IMR-90 (cell line): ENCODE measurements around the gene COL28A1. TPM values are rescaled to one million over a fixed set of nuclear protein-coding genes. Genes with fewer than 3 reads are reported as not detected.

ENCODE experiments used
- ATAC-seq: fragments of 200-7000 bp; cut with Tn5 transposase; 2 replicates; pipeline ENCODE4 v1.9.1; 2020; ENCODE audit warnings: low read depth, mild to moderate bottlenecking, moderate library complexity
- BruUV-seq: library from RNA; stranded (reverse); fragments of 400-500 nt; replicated peaks from 2 replicates; lab custom pipeline; 2021; lab: Mats Ljungman, UMichigan
- CTCF ChIA-PET: fragments of 300-600 bp; formaldehyde crosslinking; extraction: SDS; loops from one replicate; lab custom pipeline; 2021; ENCODE audit warnings: antibody characterized with exemption; lab: Yijun Ruan, JAX
- POLR2A ChIA-PET: fragments of 300-600 bp; sonication (Branson Sonifier 250); formaldehyde crosslinking; loops from one replicate; lab custom pipeline; 2022; ENCODE audit warnings: antibody characterized with exemption; ENCODE audit not compliant: unreplicated experiment; lab: Charles Lee
- DNase-seq: peaks from one replicate; pipeline ENCODE4 v3.0.0; 2013
- H2AFZ ChIP-seq: replicated peaks from 2 replicates; pipeline ENCODE3; 2013; ENCODE audit warnings: low read length, mild to moderate bottlenecking; ENCODE audit not compliant: poor library complexity
- H2AK5ac ChIP-seq: 2 replicates; pipeline ENCODE4 v1.6.1; 2013; ENCODE audit warnings: low read depth, low read length, inconsistent platforms
- H2AK9ac ChIP-seq: replicated peaks from 2 replicates; pipeline ENCODE3; 2013; ENCODE audit warnings: mild to moderate bottlenecking, low read depth, low read length, moderate library complexity; ENCODE audit not compliant: poor library complexity
- H2BK120ac ChIP-seq: 2 replicates; pipeline ENCODE4 v1.6.1; 2013; ENCODE audit warnings: low read depth, low read length, inconsistent platforms
- H2BK15ac ChIP-seq: 3 replicates; pipeline ENCODE4 v1.6.1; 2013; ENCODE audit warnings: low read depth, low read length, inconsistent platforms
- H2BK20ac ChIP-seq: 2 replicates; pipeline ENCODE4 v1.6.1; 2013; ENCODE audit warnings: low read depth, mild to moderate bottlenecking, inconsistent platforms, low read length, moderate library complexity
- H2BK5ac ChIP-seq: 2 replicates; pipeline ENCODE4 v1.6.1; 2013; ENCODE audit warnings: mild to moderate bottlenecking, low read depth, low read length, inconsistent platforms; ENCODE audit not compliant: poor library complexity, severe bottlenecking
- H3K14ac ChIP-seq: replicated peaks from 2 replicates; pipeline ENCODE4 v1.6.1; 2013; ENCODE audit warnings: low read depth, low read length, inconsistent platforms
- H3K18ac ChIP-seq: 2 replicates; pipeline ENCODE4 v1.6.1; 2013; ENCODE audit warnings: low read depth, low read length, control low read depth
- H3K23ac ChIP-seq: 2 replicates; pipeline ENCODE4 v1.6.1; 2013; ENCODE audit warnings: low read depth, low read length, inconsistent platforms
- H3K27ac ChIP-seq: 2 replicates; pipeline ENCODE4 v1.5.1; 2013; ENCODE audit warnings: mild to moderate bottlenecking, control low read depth, low read length; ENCODE audit not compliant: insufficient read depth
- H3K27me3 ChIP-seq: 2 replicates; pipeline ENCODE4 v1.6.1; 2013; ENCODE audit warnings: low read length; ENCODE audit not compliant: control insufficient read depth, insufficient read depth
- H3K36me3 ChIP-seq: 2 replicates; pipeline ENCODE4 v1.6.1; 2013; ENCODE audit warnings: low read length, mixed read lengths; ENCODE audit not compliant: control insufficient read depth, insufficient read depth
- H3K4ac ChIP-seq: 2 replicates; pipeline ENCODE4 v1.6.1; 2013; ENCODE audit warnings: low read depth, low read length, inconsistent platforms
- H3K4me1 ChIP-seq: 2 replicates; pipeline ENCODE4 v1.6.1; 2013; ENCODE audit warnings: low read length, mixed read lengths; ENCODE audit not compliant: control insufficient read depth, insufficient read depth
- H3K4me2 ChIP-seq: 2 replicates; pipeline ENCODE4 v1.6.1; 2013; ENCODE audit warnings: low read depth, mild to moderate bottlenecking, control low read depth, low read length, moderate library complexity
- H3K4me3 ChIP-seq: 2 replicates; pipeline ENCODE4 v1.5.1; 2013; ENCODE audit warnings: low read depth, mild to moderate bottlenecking, control low read depth, low read length, moderate library complexity; ENCODE audit not compliant: insufficient read depth
- H3K56ac ChIP-seq: 2 replicates; pipeline ENCODE4 v1.6.1; 2013; ENCODE audit warnings: low read length, inconsistent platforms; ENCODE audit not compliant: insufficient read depth; ENCODE audit errors: extremely low read depth
- H3K79me1 ChIP-seq, 2 experiments: 2 replicates each; pipeline ENCODE4 v1.6.1; 2013; ENCODE audit warnings: low read length in 2 of 2, inconsistent platforms in 1 of 2, low read depth in 1 of 2
- H3K9ac ChIP-seq: 2 replicates; pipeline ENCODE4 v1.6.1; 2013; ENCODE audit warnings: low read depth, low read length, control low read depth
- H3K9me1 ChIP-seq: 2 replicates; pipeline ENCODE4 v1.6.1; 2013; ENCODE audit warnings: low read length, inconsistent platforms; ENCODE audit not compliant: insufficient read depth
- H3K9me3 ChIP-seq: 2 replicates; pipeline ENCODE4 v1.6.1; 2013; ENCODE audit warnings: low read length; ENCODE audit not compliant: control insufficient read depth, insufficient read depth
- H4K20me1 ChIP-seq: 2 replicates; pipeline ENCODE4 v1.6.1; 2013; ENCODE audit warnings: low read length, inconsistent platforms; ENCODE audit not compliant: insufficient read depth
- H4K5ac ChIP-seq: 2 replicates; pipeline ENCODE4 v1.6.1; 2013; ENCODE audit warnings: mild to moderate bottlenecking, low read depth, low read length, control low read depth
- H4K8ac ChIP-seq, 2 experiments: 2 replicates each; pipeline ENCODE4 v1.6.1; 2013; ENCODE audit warnings: low read depth in 2 of 2, low read length in 2 of 2, control low read depth in 1 of 2, inconsistent platforms in 1 of 2
- H4K91ac ChIP-seq: 2 replicates; pipeline ENCODE4 v1.6.1; 2013; ENCODE audit warnings: low read depth, low read length, inconsistent platforms; ENCODE audit not compliant: insufficient read depth
- BHLHE40 ChIP-seq: fragments of 150-350 bp; IDR thresholded peaks from 2 replicates; pipeline ENCODE4 v1.6.1; 2016; ENCODE audit warnings: mild to moderate bottlenecking, low read depth, low read length
- CEBPB ChIP-seq: IDR thresholded peaks from 2 replicates; pipeline ENCODE4 v1.6.1; 2012; ENCODE audit warnings: low read depth, low read length, improper control_type of control experiment
- CHD1 ChIP-seq: IDR thresholded peaks from 2 replicates; pipeline ENCODE4 v1.6.1; 2012; ENCODE audit warnings: low read depth, low read length, improper control_type of control experiment
- ELK1 ChIP-seq: fragments of 150-350 bp; IDR thresholded peaks from 2 replicates; pipeline ENCODE4 v1.6.1; 2016; ENCODE audit warnings: low read depth, mild to moderate bottlenecking, low read length, moderate library complexity, borderline replicate concordance
- FOS ChIP-seq: fragments of 150-350 bp; IDR thresholded peaks from 2 replicates; pipeline ENCODE4 v1.6.1; 2016; ENCODE audit warnings: low read depth, low read length
- MAFK ChIP-seq: IDR thresholded peaks from 2 replicates; pipeline ENCODE4 v1.6.1; 2012; ENCODE audit warnings: low read depth, low read length, improper control_type of control experiment
- MAZ ChIP-seq: IDR thresholded peaks from 2 replicates; pipeline ENCODE4 v1.6.1; 2012; ENCODE audit warnings: low read depth, mild to moderate bottlenecking, low read length, improper control_type of control experiment, moderate library complexity, borderline replicate concordance
- MXI1 ChIP-seq: IDR thresholded peaks from 2 replicates; pipeline ENCODE4 v1.6.1; 2012; ENCODE audit warnings: low read depth, mild to moderate bottlenecking, low read length, moderate library complexity, borderline replicate concordance
- NFE2L2 ChIP-seq: fragments of 150-350 bp; IDR thresholded peaks from 2 replicates; pipeline ENCODE4 v1.6.1; 2016; ENCODE audit warnings: low read depth, mild to moderate bottlenecking, low read length
- POLR2A ChIP-seq: IDR thresholded peaks from 2 replicates; pipeline ENCODE4 v1.6.1; 2012; ENCODE audit warnings: mild to moderate bottlenecking, low read depth, low read length
- RAD21 ChIP-seq: IDR thresholded peaks from 2 replicates; pipeline ENCODE4 v1.6.1; 2012; ENCODE audit warnings: low read length, improper control_type of control experiment
- RCOR1 ChIP-seq: IDR thresholded peaks from 2 replicates; pipeline ENCODE4 v1.6.1; 2012; ENCODE audit warnings: mild to moderate bottlenecking, low read length, improper control_type of control experiment; ENCODE audit not compliant: insufficient replicate concordance
- RFX5 ChIP-seq: IDR thresholded peaks from 2 replicates; pipeline ENCODE4 v1.8.0; 2012; ENCODE audit warnings: low read depth, mild to moderate bottlenecking, low read length, moderate library complexity
- SMC3 ChIP-seq: fragments of 150-350 bp; IDR thresholded peaks from 2 replicates; pipeline ENCODE4 v1.6.1; 2016; ENCODE audit warnings: low read depth, mild to moderate bottlenecking, antibody characterized with exemption, low read length, moderate library complexity
- WGBS, 2 experiments: methylation state at CpG; one replicate each; pipeline versions ENCODE4 v1.1.5 to v1.1.7; 2013; ENCODE audit warnings: missing lambda C conversion rate in 2 of 2; ENCODE audit not compliant: insufficient read length in 1 of 2; ENCODE audit errors: extremely low coverage in 2 of 2; 5-methylcytosine and 5-hydroxymethylcytosine counted together
- dilution Hi-C: fragments of 300-500 bp; cut with HindIII; formaldehyde crosslinking; loops from one replicate; pipeline ENCODE4 v1.14.3; 2018; ENCODE audit warnings: low sequenced_read_pairs; ENCODE audit not compliant: unreplicated experiment
- in situ Hi-C: fragments of 300-500 bp; cut with MboI; formaldehyde crosslinking; loops from 3 replicates; pipeline ENCODE4 v1.14.3; 2019; ENCODE audit warnings: low sequenced_read_pairs, inconsistent platforms, mixed read lengths
- intact Hi-C: fragments of 100-400 bp; cut with micrococcal nuclease; formaldehyde crosslinking; loops from 2 replicates; pipeline ENCODE4 v1.10.0; 2022
- polyA plus RNA-seq, 3 experiments: library from polyadenylated mRNA; depleted of rRNA; stranded (reverse); fragments of >200 nt; gene quantifications; 2 replicates each; pipeline ENCODE4 v1.2.3, GENCODE V29; 2012; ENCODE audit warnings: low replicate concordance in 1 of 3
- total RNA-seq: library from RNA; depleted of rRNA; stranded (reverse); fragments of >200 nt; gene quantifications from 2 replicates; pipeline ENCODE4 v1.2.3, GENCODE V29; 2012
- TF ChIP-seq, protein P1 (sequence below): fragments of 150-350 bp; IDR thresholded peaks from 2 replicates; pipeline ENCODE4 v1.6.1; 2017; ENCODE audit warnings: mild to moderate bottlenecking, antibody characterized with exemption, low read length, low read depth
- TF ChIP-seq, protein P2 (sequence below): conservative IDR thresholded peaks from 2 replicates; pipeline ENCODE4 v1.5.1; 2012; ENCODE audit warnings: mild to moderate bottlenecking, low read depth, low read length, improper control_type of control experiment

COL28A1 gene
- total and polyA plus RNA-seq, 2 of the 4 experiments (the other 2 are of a cell fraction): under 0.01 to 0.05 TPM

DNA sequence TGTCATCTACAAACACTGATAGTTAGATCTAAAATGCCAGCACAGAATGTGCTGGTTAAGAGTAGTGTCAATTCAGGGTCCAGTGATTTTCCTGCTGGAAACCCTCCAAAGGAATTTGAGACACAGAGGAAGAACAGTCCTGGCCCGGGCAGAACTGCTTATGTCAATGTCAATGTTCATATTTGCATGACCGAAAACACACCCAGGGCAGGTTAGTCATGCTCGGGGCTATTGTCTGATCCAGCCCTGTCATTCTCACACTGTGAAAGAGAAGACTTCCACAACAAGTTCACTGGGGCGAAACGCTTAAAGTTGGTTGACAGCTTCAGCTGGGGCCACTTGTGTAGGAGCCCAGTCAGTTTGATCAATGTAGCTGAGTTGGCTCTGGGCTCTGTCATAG, 214.0 kb downstream of the COL28A1 start:
- Histone ChIP-seq H3K9me3 (no peaks in the 10 kb centered on the region), H2BK20ac (no peak overlapping the region), H4K91ac (no peak overlapping the region), H3K4me2 (no peak overlapping the region), H3K18ac (no peak overlapping the region), H4K20me1 (no peaks in the 10 kb centered on the region), H3K4me1 (no peaks in the 10 kb centered on the region), H2AFZ (no peak overlapping the region), H3K4me3 (no peak overlapping the region), H2BK120ac (no peak overlapping the region), H3K27me3 (no peaks in the 10 kb centered on the region), H4K8ac (no peak overlapping the region), H2AK9ac (no peak overlapping the region), H3K79me1 (no peaks in the 10 kb centered on the region), H3K9me1 (no peaks in the 10 kb centered on the region), H3K56ac (no peak overlapping the region), H2BK15ac (no peak overlapping the region), H3K9ac (no peak overlapping the region), H2AK5ac (no peak overlapping the region), H3K4ac (no peak overlapping the region), H3K23ac (no peak overlapping the region), H3K14ac (no peak overlapping the region), H3K27ac (no peak overlapping the region), H4K5ac (no peak overlapping the region), H3K36me3 (no peaks in the 10 kb centered on the region), H2BK5ac (no peak overlapping the region)
- ATAC-seq (no peak), DNase-seq (no peak)
- dilution Hi-C loops: no loop called here
- WGBS, 2 experiments: 25% methylated on average over 3 of the region's 5 CpGs; no CpG with 5 or more reads in 1 of the 2 experiments
- no peak for TF ChIP-seq MAFK
- no peak for TF ChIP-seq POLR2A
- no peak for TF ChIP-seq MXI1
- TF ChIP-seq, protein P1, sequence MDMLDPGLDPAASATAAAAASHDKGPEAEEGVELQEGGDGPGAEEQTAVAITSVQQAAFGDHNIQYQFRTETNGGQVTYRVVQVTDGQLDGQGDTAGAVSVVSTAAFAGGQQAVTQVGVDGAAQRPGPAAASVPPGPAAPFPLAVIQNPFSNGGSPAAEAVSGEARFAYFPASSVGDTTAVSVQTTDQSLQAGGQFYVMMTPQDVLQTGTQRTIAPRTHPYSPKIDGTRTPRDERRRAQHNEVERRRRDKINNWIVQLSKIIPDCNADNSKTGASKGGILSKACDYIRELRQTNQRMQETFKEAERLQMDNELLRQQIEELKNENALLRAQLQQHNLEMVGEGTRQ: no peak
- TF ChIP-seq SMC3: no peak
- TF ChIP-seq NFE2L2: no peak
- TF ChIP-seq CHD1: no peak
- no peak for TF ChIP-seq BHLHE40
- no peak for TF ChIP-seq RAD21
- no peak for TF ChIP-seq RFX5
- no peak for TF ChIP-seq CEBPB
- TF ChIP-seq, protein P2, sequence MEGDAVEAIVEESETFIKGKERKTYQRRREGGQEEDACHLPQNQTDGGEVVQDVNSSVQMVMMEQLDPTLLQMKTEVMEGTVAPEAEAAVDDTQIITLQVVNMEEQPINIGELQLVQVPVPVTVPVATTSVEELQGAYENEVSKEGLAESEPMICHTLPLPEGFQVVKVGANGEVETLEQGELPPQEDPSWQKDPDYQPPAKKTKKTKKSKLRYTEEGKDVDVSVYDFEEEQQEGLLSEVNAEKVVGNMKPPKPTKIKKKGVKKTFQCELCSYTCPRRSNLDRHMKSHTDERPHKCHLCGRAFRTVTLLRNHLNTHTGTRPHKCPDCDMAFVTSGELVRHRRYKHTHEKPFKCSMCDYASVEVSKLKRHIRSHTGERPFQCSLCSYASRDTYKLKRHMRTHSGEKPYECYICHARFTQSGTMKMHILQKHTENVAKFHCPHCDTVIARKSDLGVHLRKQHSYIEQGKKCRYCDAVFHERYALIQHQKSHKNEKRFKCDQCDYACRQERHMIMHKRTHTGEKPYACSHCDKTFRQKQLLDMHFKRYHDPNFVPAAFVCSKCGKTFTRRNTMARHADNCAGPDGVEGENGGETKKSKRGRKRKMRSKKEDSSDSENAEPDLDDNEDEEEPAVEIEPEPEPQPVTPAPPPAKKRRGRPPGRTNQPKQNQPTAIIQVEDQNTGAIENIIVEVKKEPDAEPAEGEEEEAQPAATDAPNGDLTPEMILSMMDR: no peak
- no peak for TF ChIP-seq MAZ
- TF ChIP-seq ELK1: no peak
- no peak for TF ChIP-seq FOS
- TF ChIP-seq RCOR1: no peak
- intact Hi-C loops: no loop called here
- POLR2A ChIA-PET: interaction anchor here (0.6 kb wide), 1 partner anchor 259 kb away, joined by 3 read pairs; no protein-coding TSS in a partner anchor
- in situ Hi-C loops: no loop called here
- CTCF ChIA-PET: interaction anchor here (0.6 kb wide), 2 partner anchors 46 to 242 kb away, joined by 3 read pairs; no protein-coding TSS in a partner anchor
- no TSS peak for BruUV-seq
